Smooth muscle cell (in vitro differentiated cells): ENCODE results near the gene TMED10. TPM values are rescaled to one million over a fixed set of nuclear protein-coding genes. Genes with fewer than 3 reads are reported as not detected.
A peak's percentile ranks its signal among the peaks of the same experiment; 100 is the strongest.

Experiments
- DNase-seq: peaks from one replicate; lab custom pipeline; 2025; ENCODE audit not compliant: unreplicated experiment; lab: John Stamatoyannopoulos, UW
- H2AFZ ChIP-seq: fragments of 200-600 bp; sonication (generic); 2 replicates; pipeline ENCODE4 v1.6.0; 2016; ENCODE audit warnings: antibody characterized with exemption, low read depth, mild to moderate bottlenecking
- H3F3A ChIP-seq: fragments of 200-600 bp; sonication (generic); 2 replicates; pipeline ENCODE4 v1.6.0; 2017; ENCODE audit warnings: antibody characterized with exemption, low read depth
- H3K27ac ChIP-seq: fragments of 200-600 bp; sonication (generic); 2 replicates; pipeline ENCODE4 v1.5.1; 2016; ENCODE audit warnings: low read depth, mild to moderate bottlenecking
- H3K27me3 ChIP-seq: fragments of 200-600 bp; sonication (generic); 2 replicates; pipeline ENCODE4 v1.6.1; 2016; ENCODE audit warnings: low read depth, mild to moderate bottlenecking
- H3K36me3 ChIP-seq: fragments of 200-600 bp; sonication (generic); 2 replicates; pipeline ENCODE4 v1.5.1; 2016; ENCODE audit warnings: low read depth
- H3K4me1 ChIP-seq: fragments of 200-600 bp; sonication (generic); 2 replicates; pipeline ENCODE4 v1.5.1; 2016; ENCODE audit warnings: low read depth
- H3K4me2 ChIP-seq: fragments of 200-600 bp; sonication (generic); 2 replicates; pipeline ENCODE4 v1.6.0; 2016; ENCODE audit warnings: mild to moderate bottlenecking
- H3K4me3 ChIP-seq: fragments of 200-600 bp; sonication (generic); 2 replicates; pipeline ENCODE4 v1.5.1; 2016; ENCODE audit warnings: mild to moderate bottlenecking
- H3K79me2 ChIP-seq: fragments of 200-600 bp; sonication (generic); 2 replicates; pipeline ENCODE4 v1.6.0; 2016; ENCODE audit warnings: low read depth, mild to moderate bottlenecking
- H3K9ac ChIP-seq: fragments of 200-600 bp; sonication (generic); 2 replicates; pipeline ENCODE4 v1.6.0; 2016; ENCODE audit warnings: low read depth
- H3K9me3 ChIP-seq: fragments of 200-600 bp; sonication (generic); replicated peaks from 2 replicates; pipeline ENCODE4 v1.5.1; 2016; ENCODE audit warnings: low read depth
- H4K20me1 ChIP-seq: fragments of 200-600 bp; sonication (generic); 2 replicates; pipeline ENCODE4 v1.6.0; 2016; ENCODE audit warnings: low read depth
- WGBS: methylation state at CpG from one replicate; pipeline ENCODE4 v1.1.7; 2016; ENCODE audit warnings: low lambda C conversion rate; 5-methylcytosine and 5-hydroxymethylcytosine counted together
- polyA plus RNA-seq: library from polyadenylated mRNA; unstranded; fragments of >200 nt; fragmentation: Nextera tagmentation; extraction: Ambion mirVana; gene quantifications from 2 replicates; pipeline ENCODE4 v1.2.1, GENCODE V29; 2016
- total RNA-seq: library from RNA; depleted of rRNA; stranded (reverse); fragments of >200 nt; gene quantifications from 2 replicates; pipeline ENCODE4 v1.2.3, GENCODE V29; 2014
- TF ChIP-seq, protein P1 (sequence below): fragments of 200-600 bp; sonication (generic); IDR thresholded peaks from 2 replicates; pipeline ENCODE4 v1.5.1; 2017; ENCODE audit warnings: borderline replicate concordance, mild to moderate bottlenecking, antibody characterized with exemption; ENCODE audit not compliant: insufficient read depth, poor library complexity, severe bottlenecking

Gene TMED10
- total and polyA plus RNA-seq, 2 experiments from 2014 or later = 473 to 566 TPM

DNA sequence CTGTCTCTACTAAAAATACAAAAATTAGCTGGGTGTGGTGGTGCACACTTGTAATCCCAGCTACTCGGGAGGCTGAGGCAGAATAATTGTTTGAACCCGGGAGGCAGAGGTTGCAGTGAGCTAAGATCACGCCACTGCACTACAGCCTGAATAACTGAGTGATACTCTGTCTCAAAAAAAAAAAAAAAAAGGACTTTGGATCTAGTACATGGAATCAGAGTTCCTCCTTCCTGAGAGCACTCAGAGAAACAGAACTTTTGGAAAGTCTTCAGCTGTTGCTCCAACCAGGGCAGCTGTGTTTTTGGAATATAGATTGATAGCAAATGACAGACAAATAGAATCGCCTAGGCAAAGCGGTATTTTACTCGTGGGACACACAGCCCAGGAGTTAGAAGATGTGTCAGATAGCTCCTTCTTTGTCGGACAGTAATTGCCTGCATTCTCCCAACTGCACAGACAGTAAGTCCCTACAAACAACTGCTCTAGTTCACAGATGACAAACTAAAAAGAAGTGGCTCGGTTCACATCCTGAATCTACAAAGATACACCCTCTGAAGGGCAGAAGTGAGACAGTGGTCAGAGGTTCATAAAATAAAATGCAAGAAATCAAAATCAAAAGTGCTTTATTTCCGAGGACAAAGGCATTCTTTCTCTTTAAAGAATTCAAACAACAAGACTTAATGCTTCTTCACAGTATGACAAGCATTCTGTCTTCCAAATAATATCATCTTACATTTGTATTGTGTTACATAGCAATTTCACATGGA lies 32.5 kb downstream of the TMED10 start:
- Histone ChIP-seq H3K4me1 (peaks cover 7% of the 10 kb centered on the region), H3F3A (peaks cover 17% of the 10 kb centered on the region), H3K27me3 (no peaks in the 10 kb centered on the region), H4K20me1 (peaks cover 98% of the 10 kb centered on the region), H3K36me3 (no peaks in the 10 kb centered on the region), H3K79me2 (peaks cover 73% of the 10 kb centered on the region), H3K9me3 (no peaks in the 10 kb centered on the region), H3K27ac (no peak overlapping the region), H2AFZ (no peak overlapping the region), H3K4me3 (no peak overlapping the region), H3K9ac (no peak overlapping the region), H3K4me2 (no peak overlapping the region)
- WGBS = 90% methylated on average over 9 of the region's 9 CpGs
- TF ChIP-seq, protein P1, sequence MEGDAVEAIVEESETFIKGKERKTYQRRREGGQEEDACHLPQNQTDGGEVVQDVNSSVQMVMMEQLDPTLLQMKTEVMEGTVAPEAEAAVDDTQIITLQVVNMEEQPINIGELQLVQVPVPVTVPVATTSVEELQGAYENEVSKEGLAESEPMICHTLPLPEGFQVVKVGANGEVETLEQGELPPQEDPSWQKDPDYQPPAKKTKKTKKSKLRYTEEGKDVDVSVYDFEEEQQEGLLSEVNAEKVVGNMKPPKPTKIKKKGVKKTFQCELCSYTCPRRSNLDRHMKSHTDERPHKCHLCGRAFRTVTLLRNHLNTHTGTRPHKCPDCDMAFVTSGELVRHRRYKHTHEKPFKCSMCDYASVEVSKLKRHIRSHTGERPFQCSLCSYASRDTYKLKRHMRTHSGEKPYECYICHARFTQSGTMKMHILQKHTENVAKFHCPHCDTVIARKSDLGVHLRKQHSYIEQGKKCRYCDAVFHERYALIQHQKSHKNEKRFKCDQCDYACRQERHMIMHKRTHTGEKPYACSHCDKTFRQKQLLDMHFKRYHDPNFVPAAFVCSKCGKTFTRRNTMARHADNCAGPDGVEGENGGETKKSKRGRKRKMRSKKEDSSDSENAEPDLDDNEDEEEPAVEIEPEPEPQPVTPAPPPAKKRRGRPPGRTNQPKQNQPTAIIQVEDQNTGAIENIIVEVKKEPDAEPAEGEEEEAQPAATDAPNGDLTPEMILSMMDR = no peak
- no peak for DNase-seq

- no peaks in the 10 kb centered on the region for H3K9me3 ChIP-seq
- no peak overlapping the region for H2AFZ ChIP-seq
- H3K27me3 ChIP-seq = no peaks in the 10 kb centered on the region
- TF ChIP-seq, protein P1 = no peak
- no peak for DNase-seq
- H4K20me1 ChIP-seq = peaks cover 98% of the 10 kb centered on the region
- no peaks in the 10 kb centered on the region for H3K36me3 ChIP-seq
- no peak overlapping the region for H3K9ac ChIP-seq
- peaks cover 84% of the 10 kb centered on the region for H3K79me2 ChIP-seq
- H3K4me1 ChIP-seq = no peaks in the 10 kb centered on the region
- 91% methylated on average over 1 of the region's 1 CpG for WGBS
- no peak overlapping the region for H3K4me3 ChIP-seq
- H3K27ac ChIP-seq = no peak overlapping the region
- no peak overlapping the region for H3K4me2 ChIP-seq
- peaks cover 11% of the 10 kb centered on the region for H3F3A ChIP-seq
These were observed 33.9 kb downstream of the TMED10 start for GRCh38 chr14:75142494-75142893.

- peaks cover 97% of the 10 kb centered on the region for H4K20me1 ChIP-seq
- peaks cover 9% of the 10 kb centered on the region for H3F3A ChIP-seq
- H3K4me3 ChIP-seq = no peak overlapping the region
- H3K27me3 ChIP-seq = no peaks in the 10 kb centered on the region
- H3K79me2 ChIP-seq = peaks cover 87% of the 10 kb centered on the region
- no peaks in the 10 kb centered on the region for H3K36me3 ChIP-seq
- no peak overlapping the region for H3K27ac ChIP-seq
- TF ChIP-seq, protein P1 = peak; percentile 26
- no peaks in the 10 kb centered on the region for H3K9me3 ChIP-seq
- DNase-seq = no peak
- H3K4me2 ChIP-seq = no peak overlapping the region
- no peak overlapping the region for H2AFZ ChIP-seq
- no peak overlapping the region for H3K9ac ChIP-seq
- no peaks in the 10 kb centered on the region for H3K4me1 ChIP-seq
These were observed 34.4 kb downstream of the TMED10 start for GRCh38 chr14:75141967-75142366.

DNA sequence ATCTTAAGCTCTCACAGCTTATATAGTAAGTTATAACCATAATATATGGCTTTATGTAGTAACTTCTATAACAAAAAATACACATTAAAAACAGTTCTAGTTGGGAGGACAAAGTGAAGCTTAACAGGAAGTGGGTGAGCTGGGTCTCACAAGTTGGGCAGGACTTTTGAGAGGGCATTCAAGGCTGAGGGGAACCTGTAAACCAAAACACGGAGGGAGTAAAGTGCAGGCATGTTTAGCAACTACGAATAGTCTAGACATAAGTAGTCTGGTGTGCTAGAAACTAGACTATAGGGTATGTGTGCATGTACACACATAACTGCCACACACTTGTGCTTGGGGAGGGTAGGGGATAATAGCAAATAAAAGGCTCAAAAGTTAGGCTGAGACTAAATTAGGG lies 35.4 kb downstream of the TMED10 start:
- H2AFZ ChIP-seq = no peak overlapping the region
- H3K27me3 ChIP-seq = no peaks in the 10 kb centered on the region
- H3K79me2 ChIP-seq = peaks cover 87% of the 10 kb centered on the region
- no peaks in the 10 kb centered on the region for H3K9me3 ChIP-seq
- no peak overlapping the region for H3K4me2 ChIP-seq
- no peaks in the 10 kb centered on the region for H3K36me3 ChIP-seq
- peaks cover 1% of the 10 kb centered on the region for H3F3A ChIP-seq
- no peaks in the 10 kb centered on the region for H3K4me1 ChIP-seq
- no peak for DNase-seq
- WGBS = 95% methylated on average over 2 of the region's 2 CpGs
- peaks cover 97% of the 10 kb centered on the region for H4K20me1 ChIP-seq
- TF ChIP-seq, protein P1 = no peak
- no peak overlapping the region for H3K27ac ChIP-seq
- no peak overlapping the region for H3K4me3 ChIP-seq
- no peak overlapping the region for H3K9ac ChIP-seq
